ENCODE data around the gene RMND1.

Gene RMND1

GRCh38 chr6:151437401-151437800 lies 14.5 kb downstream of the RMND1 start:
- Histone ChIP-seq H2BK5ac (ENCODE audit: low read length) (no peak overlapping the region), H4K8ac (ENCODE audit: low read depth, low read length) (no peak overlapping the region), H3K4me1 (ENCODE audit: control insufficient read depth in 2 of 2, insufficient read depth in 1 of 2, low read depth in 1 of 2, low read length in 2 of 2) (no peaks in the 10 kb centered on the region), H3K4ac (ENCODE audit: low read length) (no peak overlapping the region), H2BK120ac (ENCODE audit: low read depth, low read length) (no peak overlapping the region), H3K27ac (replicated peaks; ENCODE audit: low read length) (no peak overlapping the region), H3K9ac (ENCODE audit: low read depth, low read length, poor library complexity) (no peak overlapping the region), H3K9me3 (replicated peaks in 1 of 2; ENCODE audit: control insufficient read depth in 2 of 2, insufficient read depth in 1 of 2, low read depth in 1 of 2, low read length in 2 of 2) (no peaks in the 10 kb centered on the region), H2BK15ac (ENCODE audit: low read length) (no peak overlapping the region), H3K36me3 (replicated peaks in 1 of 2; ENCODE audit: control insufficient read depth in 2 of 2, insufficient read depth in 2 of 2, low read length in 2 of 2) (peaks cover 4 to 79% of the 10 kb centered on the region in 2 donors), H3K4me2 (ENCODE audit: insufficient read depth, low read length, poor library complexity, severe bottlenecking) (no peak overlapping the region), H3K27me3 (ENCODE audit: control insufficient read depth in 3 of 3, insufficient read depth in 3 of 3, low read depth in 1 of 3, low read length in 3 of 3) (no peaks in the 10 kb centered on the region), H4K91ac (ENCODE audit: low read depth, low read length, poor library complexity) (no peak overlapping the region), H2BK12ac (ENCODE audit: low read length) (no peak overlapping the region), H3K4me3 (ENCODE audit: low read length in 2 of 2) (no peak overlapping the region), H3K18ac (ENCODE audit: low read length) (no peak overlapping the region), H3K14ac (ENCODE audit: low read length) (no peak overlapping the region), H2AFZ (ENCODE audit: low read length) (no peak overlapping the region), H3K79me1 (ENCODE audit: low read depth, low read length) (peaks cover 2% of the 10 kb centered on the region), H2AK5ac (ENCODE audit: low read depth, low read length) (no peak overlapping the region), H3K23ac (ENCODE audit: low read depth, low read length, poor library complexity) (no peak overlapping the region)
- no peak for DNase-seq (ENCODE audit: low spot score)

GRCh38 chr6:151436802-151437201 lies 15.1 kb downstream of the RMND1 start:
- Histone ChIP-seq H3K79me1 (ENCODE audit: low read depth, low read length) (peaks cover 1% of the 10 kb centered on the region), H2AFZ (ENCODE audit: low read length) (no peak overlapping the region), H2BK12ac (ENCODE audit: low read length) (no peak overlapping the region), H4K8ac (ENCODE audit: low read depth, low read length) (no peak overlapping the region), H3K9me3 (replicated peaks in 1 of 2; ENCODE audit: control insufficient read depth in 2 of 2, insufficient read depth in 1 of 2, low read depth in 1 of 2, low read length in 2 of 2) (no peaks in the 10 kb centered on the region), H2BK5ac (ENCODE audit: low read length) (no peak overlapping the region), H3K4me3 (ENCODE audit: low read length in 2 of 2) (no peak overlapping the region), H3K4me1 (ENCODE audit: control insufficient read depth in 2 of 2, insufficient read depth in 1 of 2, low read depth in 1 of 2, low read length in 2 of 2) (no peaks in the 10 kb centered on the region), H3K27me3 (ENCODE audit: control insufficient read depth in 3 of 3, insufficient read depth in 3 of 3, low read depth in 1 of 3, low read length in 3 of 3) (no peaks in the 10 kb centered on the region), H3K18ac (ENCODE audit: low read length) (no peak overlapping the region), H3K4ac (ENCODE audit: low read length) (no peak overlapping the region), H3K4me2 (ENCODE audit: insufficient read depth, low read length, poor library complexity, severe bottlenecking) (no peak overlapping the region), H3K14ac (ENCODE audit: low read length) (no peak overlapping the region), H2AK5ac (ENCODE audit: low read depth, low read length) (no peak overlapping the region), H3K9ac (ENCODE audit: low read depth, low read length, poor library complexity) (no peak overlapping the region), H2BK15ac (ENCODE audit: low read length) (no peak overlapping the region), H2BK120ac (ENCODE audit: low read depth, low read length) (no peak overlapping the region), H3K36me3 (replicated peaks in 1 of 2; ENCODE audit: control insufficient read depth in 2 of 2, insufficient read depth in 2 of 2, low read length in 2 of 2) (peaks cover 3 to 79% of the 10 kb centered on the region in 2 donors), H3K27ac (replicated peaks; ENCODE audit: low read length) (no peak overlapping the region), H4K91ac (ENCODE audit: low read depth, low read length, poor library complexity) (no peak overlapping the region), H3K23ac (ENCODE audit: low read depth, low read length, poor library complexity) (no peak overlapping the region)
- no peak for DNase-seq (ENCODE audit: low spot score)

- no peak overlapping the region for H3K9ac ChIP-seq (ENCODE audit: low read depth, low read length, poor library complexity)
- H2BK12ac ChIP-seq (ENCODE audit: low read length): no peak overlapping the region
- H2BK5ac ChIP-seq (ENCODE audit: low read length): no peak overlapping the region
- H3K79me1 ChIP-seq (ENCODE audit: low read depth, low read length): no peaks in the 10 kb centered on the region
- H3K14ac ChIP-seq (ENCODE audit: low read length): no peak overlapping the region
- no peak overlapping the region for H4K8ac ChIP-seq (ENCODE audit: low read depth, low read length)
- no peak overlapping the region for H3K23ac ChIP-seq (ENCODE audit: low read depth, low read length, poor library complexity)
- H3K27me3 ChIP-seq (ENCODE audit: control insufficient read depth in 3 of 3, insufficient read depth in 3 of 3, low read depth in 1 of 3, low read length in 3 of 3): no peaks in the 10 kb centered on the region
- peaks cover 0 to 2% of the 10 kb centered on the region in 2 donors for H3K4me1 ChIP-seq (ENCODE audit: control insufficient read depth in 2 of 2, insufficient read depth in 1 of 2, low read depth in 1 of 2, low read length in 2 of 2)
- no peak overlapping the region for H3K4me2 ChIP-seq (ENCODE audit: insufficient read depth, low read length, poor library complexity, severe bottlenecking)
- H2BK120ac ChIP-seq (ENCODE audit: low read depth, low read length): no peak overlapping the region
- no peak for DNase-seq (ENCODE audit: low spot score)
- no peak overlapping the region for H3K4ac ChIP-seq (ENCODE audit: low read length)
- H3K4me3 ChIP-seq (ENCODE audit: low read length in 2 of 2): no peak overlapping the region
- H2AFZ ChIP-seq (ENCODE audit: low read length): no peak overlapping the region
- no peak overlapping the region for H2AK5ac ChIP-seq (ENCODE audit: low read depth, low read length)
- no peak overlapping the region for H2BK15ac ChIP-seq (ENCODE audit: low read length)
- no peaks in the 10 kb centered on the region for H3K9me3 ChIP-seq (replicated peaks in 1 of 2; ENCODE audit: control insufficient read depth in 2 of 2, insufficient read depth in 1 of 2, low read depth in 1 of 2, low read length in 2 of 2)
- no peak overlapping the region for H4K91ac ChIP-seq (ENCODE audit: low read depth, low read length, poor library complexity)
- WGBS, 2 donors (ENCODE audit: extremely low coverage in 2 of 2, insufficient read length in 2 of 2, insufficient replicate concordance in 1 of 2): no CpG with 5 or more reads among the region's 3 CpGs
- peaks cover 3 to 78% of the 10 kb centered on the region in 2 donors for H3K36me3 ChIP-seq (replicated peaks in 1 of 2; ENCODE audit: control insufficient read depth in 2 of 2, insufficient read depth in 2 of 2, low read length in 2 of 2)
- no peak overlapping the region for H3K27ac ChIP-seq (replicated peaks; ENCODE audit: low read length)
- H3K18ac ChIP-seq (ENCODE audit: low read length): no peak overlapping the region
Observed at GRCh38 chr6:151436300-151436699, 15.6 kb downstream of the RMND1 start.

GRCh38 chr6:151434369-151434768 lies 17.6 kb downstream of the RMND1 start:
- Histone ChIP-seq H3K9me3 (replicated peaks in 1 of 2; ENCODE audit: control insufficient read depth in 2 of 2, insufficient read depth in 1 of 2, low read depth in 1 of 2, low read length in 2 of 2) (no peaks in the 10 kb centered on the region), H3K36me3 (replicated peaks in 1 of 2; ENCODE audit: control insufficient read depth in 2 of 2, insufficient read depth in 2 of 2, low read length in 2 of 2) (peaks cover 5 to 88% of the 10 kb centered on the region in 2 donors), H2BK120ac (ENCODE audit: low read depth, low read length) (no peak overlapping the region), H3K27me3 (ENCODE audit: control insufficient read depth in 3 of 3, insufficient read depth in 3 of 3, low read depth in 1 of 3, low read length in 3 of 3) (no peaks in the 10 kb centered on the region), H4K8ac (ENCODE audit: low read depth, low read length) (no peak overlapping the region), H3K18ac (ENCODE audit: low read length) (no peak overlapping the region), H4K91ac (ENCODE audit: low read depth, low read length, poor library complexity) (no peak overlapping the region), H3K79me1 (ENCODE audit: low read depth, low read length) (no peaks in the 10 kb centered on the region), H3K4me3 (ENCODE audit: low read length in 2 of 2) (no peak overlapping the region), H2BK5ac (ENCODE audit: low read length) (no peak overlapping the region), H3K23ac (ENCODE audit: low read depth, low read length, poor library complexity) (no peak overlapping the region), H3K4ac (ENCODE audit: low read length) (no peak overlapping the region), H2BK15ac (ENCODE audit: low read length) (no peak overlapping the region), H3K4me1 (ENCODE audit: control insufficient read depth in 2 of 2, insufficient read depth in 1 of 2, low read depth in 1 of 2, low read length in 2 of 2) (peaks cover 0 to 5% of the 10 kb centered on the region in 2 donors), H2BK12ac (ENCODE audit: low read length) (no peak overlapping the region), H2AFZ (ENCODE audit: low read length) (no peak overlapping the region), H3K27ac (replicated peaks; ENCODE audit: low read length) (no peak overlapping the region), H3K4me2 (ENCODE audit: insufficient read depth, low read length, poor library complexity, severe bottlenecking) (no peak overlapping the region), H3K14ac (ENCODE audit: low read length) (no peak overlapping the region), H3K9ac (ENCODE audit: low read depth, low read length, poor library complexity) (no peak overlapping the region), H2AK5ac (ENCODE audit: low read depth, low read length) (no peak overlapping the region)
- no peak for DNase-seq (ENCODE audit: low spot score)
- no CpG with 5 or more reads among the region's 2 CpGs for WGBS, 2 donors (ENCODE audit: extremely low coverage in 2 of 2, insufficient read length in 2 of 2, insufficient replicate concordance in 1 of 2)
